Vagina (tissue), 2 donors: ENCODE data around the gene PARVA.

ENCODE experiments used
- POLR2A ChIP-seq, 2 donors: fragments of 450-650 bp; IDR thresholded peaks; one replicate each; pipeline ENCODE4 v1.6.1; 2017; ENCODE audit warnings: antibody characterized with exemption in 2 of 2, mild to moderate bottlenecking in 2 of 2, moderate library complexity in 2 of 2
- POLR2AphosphoS5 ChIP-seq, 2 donors: sonication (generic); formaldehyde crosslinking; IDR thresholded peaks; one replicate each; pipeline ENCODE4 v1.9.0; 2017; ENCODE audit warnings: antibody characterized with exemption in 2 of 2, mild to moderate bottlenecking in 2 of 2, low read depth in 1 of 2; ENCODE audit not compliant: insufficient read depth in 1 of 2
- TF ChIP-seq, protein P1 (sequence below), 3 experiments: fragments of 450-650 bp in 2 of 3; fragments of 200-600 bp in 1 of 3; sonication (generic) in 1 of 3; IDR thresholded peaks; one replicate each; pipeline ENCODE4 v1.5.1; 2017 to 2019; ENCODE audit warnings: antibody characterized with exemption in 3 of 3, mild to moderate bottlenecking in 2 of 3, moderate library complexity in 2 of 3

DNA sequence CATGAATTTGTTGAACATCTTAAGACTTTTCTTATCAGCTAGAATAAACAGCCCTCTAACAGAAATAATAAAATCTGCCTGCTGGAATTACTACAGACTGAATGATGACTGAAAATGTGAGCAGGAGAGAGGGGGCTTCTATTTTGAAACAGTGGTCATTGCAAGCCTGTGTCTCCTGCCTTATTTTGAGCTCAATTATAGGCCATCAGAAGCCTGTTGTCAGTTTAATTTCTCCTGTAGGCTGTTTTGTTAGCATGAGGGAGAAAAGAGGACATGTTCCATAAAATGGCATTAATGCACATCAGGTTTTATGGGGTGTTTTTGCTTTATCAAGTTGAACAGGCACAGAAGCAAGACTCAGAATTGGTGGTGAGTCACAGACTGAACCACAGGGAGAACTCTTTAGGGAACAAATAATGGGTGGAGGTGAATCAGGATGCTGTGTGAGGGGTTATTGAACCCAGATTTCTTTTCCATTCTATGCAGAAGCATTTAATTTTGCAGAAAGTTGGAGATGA lies 129.1 kb downstream of the PARVA start:
- TF ChIP-seq, protein P1, sequence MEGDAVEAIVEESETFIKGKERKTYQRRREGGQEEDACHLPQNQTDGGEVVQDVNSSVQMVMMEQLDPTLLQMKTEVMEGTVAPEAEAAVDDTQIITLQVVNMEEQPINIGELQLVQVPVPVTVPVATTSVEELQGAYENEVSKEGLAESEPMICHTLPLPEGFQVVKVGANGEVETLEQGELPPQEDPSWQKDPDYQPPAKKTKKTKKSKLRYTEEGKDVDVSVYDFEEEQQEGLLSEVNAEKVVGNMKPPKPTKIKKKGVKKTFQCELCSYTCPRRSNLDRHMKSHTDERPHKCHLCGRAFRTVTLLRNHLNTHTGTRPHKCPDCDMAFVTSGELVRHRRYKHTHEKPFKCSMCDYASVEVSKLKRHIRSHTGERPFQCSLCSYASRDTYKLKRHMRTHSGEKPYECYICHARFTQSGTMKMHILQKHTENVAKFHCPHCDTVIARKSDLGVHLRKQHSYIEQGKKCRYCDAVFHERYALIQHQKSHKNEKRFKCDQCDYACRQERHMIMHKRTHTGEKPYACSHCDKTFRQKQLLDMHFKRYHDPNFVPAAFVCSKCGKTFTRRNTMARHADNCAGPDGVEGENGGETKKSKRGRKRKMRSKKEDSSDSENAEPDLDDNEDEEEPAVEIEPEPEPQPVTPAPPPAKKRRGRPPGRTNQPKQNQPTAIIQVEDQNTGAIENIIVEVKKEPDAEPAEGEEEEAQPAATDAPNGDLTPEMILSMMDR (IDR thresholded peaks at IDR 0.05): no peak
- no peak for TF ChIP-seq POLR2A (IDR thresholded peaks at IDR 0.05)
- no peak for TF ChIP-seq POLR2AphosphoS5 (IDR thresholded peaks at IDR 0.05; ENCODE audit: insufficient read depth in 1 of 2, low read depth in 1 of 2)
